Myometrial cell (primary cell): Measurements from ENCODE around the gene ZMYND11. TPM values are rescaled to one million over a fixed set of nuclear protein-coding genes. Genes with fewer than 3 reads are reported as not detected.

ENCODE experiments used
- total RNA-seq: library from RNA; depleted of rRNA; stranded (reverse); fragments of >200 nt; gene quantifications from 2 replicates; pipeline ENCODE4 v1.2.3, GENCODE V29; 2015

ZMYND11 gene
- 26.8 and 32.4 TPM in 2 replicates for total RNA-seq

GRCh38 chr10:135132-135600, at the start of gene ZMYND11:
TSS of gene ZMYND11 (plus strand) at chr10:135455. CDS start at chr10:180013, 44,558 bp downstream.

Other genes starting within 250 kb of the ZMYND11 start
- gene TUBB8, start 86.2 kb upstream of the ZMYND11 start, total RNA-seq, result not detected in 2 replicates